Choroid plexus epithelial cell (primary cell): ENCODE measurements around the gene FLYWCH1.

Experiments used
- DNase-seq: peaks from one replicate; pipeline ENCODE4 v3.0.0-alpha.2; 2010; ENCODE audit warnings: low read depth
- H3K4me3 ChIP-seq: 2 replicates; pipeline ENCODE4 v1.5.1; 2011; ENCODE audit warnings: low read depth, mild to moderate bottlenecking, control low read depth, low read length, moderate library complexity
- TF ChIP-seq, protein P1 (sequence below): conservative IDR thresholded peaks from 2 replicates; pipeline ENCODE4 v1.5.1; 2011; ENCODE audit warnings: low read depth, mild to moderate bottlenecking, control low read depth, inconsistent platforms, low read length, moderate library complexity

FLYWCH1 gene

DNA sequence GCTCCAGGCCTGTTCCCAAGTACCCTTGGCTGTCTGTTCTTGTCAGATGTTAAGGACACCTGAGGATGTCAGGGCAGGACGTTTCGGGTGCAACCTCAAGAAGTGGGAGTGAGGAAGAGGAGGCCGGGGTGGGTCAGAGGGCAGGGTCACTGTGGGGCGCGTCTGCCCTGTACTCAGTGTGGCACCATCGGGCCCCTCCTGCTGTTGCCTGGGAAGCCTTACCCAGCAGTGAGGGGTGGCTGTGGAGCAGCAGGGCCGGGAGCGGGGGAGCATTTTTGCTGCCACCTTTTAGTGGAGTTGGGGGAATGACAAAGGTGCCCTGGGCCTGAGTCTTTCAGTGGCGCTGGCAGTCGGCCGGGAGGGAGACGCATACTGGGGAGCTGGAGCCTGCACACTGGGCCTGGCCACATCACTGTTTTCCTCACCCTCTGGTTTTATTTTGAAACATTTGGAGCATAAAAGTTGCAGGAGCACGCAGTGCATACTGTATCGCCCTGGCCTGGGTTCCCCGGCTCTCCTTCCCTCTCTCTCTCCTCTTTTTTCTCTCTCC lies 11.1 kb upstream of the FLYWCH1 start:
- no peak for DNase-seq
- TF ChIP-seq, protein P1, sequence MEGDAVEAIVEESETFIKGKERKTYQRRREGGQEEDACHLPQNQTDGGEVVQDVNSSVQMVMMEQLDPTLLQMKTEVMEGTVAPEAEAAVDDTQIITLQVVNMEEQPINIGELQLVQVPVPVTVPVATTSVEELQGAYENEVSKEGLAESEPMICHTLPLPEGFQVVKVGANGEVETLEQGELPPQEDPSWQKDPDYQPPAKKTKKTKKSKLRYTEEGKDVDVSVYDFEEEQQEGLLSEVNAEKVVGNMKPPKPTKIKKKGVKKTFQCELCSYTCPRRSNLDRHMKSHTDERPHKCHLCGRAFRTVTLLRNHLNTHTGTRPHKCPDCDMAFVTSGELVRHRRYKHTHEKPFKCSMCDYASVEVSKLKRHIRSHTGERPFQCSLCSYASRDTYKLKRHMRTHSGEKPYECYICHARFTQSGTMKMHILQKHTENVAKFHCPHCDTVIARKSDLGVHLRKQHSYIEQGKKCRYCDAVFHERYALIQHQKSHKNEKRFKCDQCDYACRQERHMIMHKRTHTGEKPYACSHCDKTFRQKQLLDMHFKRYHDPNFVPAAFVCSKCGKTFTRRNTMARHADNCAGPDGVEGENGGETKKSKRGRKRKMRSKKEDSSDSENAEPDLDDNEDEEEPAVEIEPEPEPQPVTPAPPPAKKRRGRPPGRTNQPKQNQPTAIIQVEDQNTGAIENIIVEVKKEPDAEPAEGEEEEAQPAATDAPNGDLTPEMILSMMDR = no peak
- no peak overlapping the region for H3K4me3 ChIP-seq

DNA sequence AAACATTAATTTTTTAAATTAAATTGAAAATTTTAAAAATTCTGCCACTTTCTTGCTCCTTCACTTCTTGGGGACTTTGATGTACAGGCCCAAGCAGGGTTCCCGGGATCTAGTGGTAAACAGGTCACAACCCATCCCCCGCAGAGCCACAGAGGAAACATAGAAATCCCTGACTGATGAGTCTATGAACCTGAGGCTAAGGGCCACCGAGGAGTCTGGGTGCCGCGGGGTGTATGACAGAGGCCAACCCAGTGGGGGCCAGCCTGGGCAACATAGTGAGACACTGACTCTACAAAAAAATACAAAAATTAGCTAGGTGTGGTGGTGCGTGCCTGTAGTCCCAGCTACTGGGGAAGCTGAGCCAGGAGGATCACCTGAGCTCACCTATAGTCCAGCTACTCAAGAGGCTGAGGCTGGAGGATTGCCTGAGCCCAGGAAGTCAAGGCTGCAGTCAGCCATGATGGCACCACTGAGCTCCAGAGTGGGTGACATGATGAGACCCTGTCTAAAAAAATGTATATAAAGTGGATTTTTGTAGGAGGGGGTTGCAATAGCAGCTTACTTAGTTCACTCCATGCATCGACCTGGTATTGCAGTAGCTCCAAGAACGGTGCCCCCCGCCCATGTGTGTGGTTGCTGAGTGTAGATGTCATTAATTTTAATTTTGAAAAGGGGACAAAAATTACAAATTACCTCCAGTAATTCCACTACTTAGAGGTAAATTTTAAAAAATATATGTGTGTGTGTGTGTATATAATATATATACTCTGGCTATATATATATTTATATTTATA lies 9.2 kb upstream of the FLYWCH1 start:
- TF ChIP-seq, protein P1 = no peak
- no peak overlapping the region for H3K4me3 ChIP-seq
- no peak for DNase-seq

DNA sequence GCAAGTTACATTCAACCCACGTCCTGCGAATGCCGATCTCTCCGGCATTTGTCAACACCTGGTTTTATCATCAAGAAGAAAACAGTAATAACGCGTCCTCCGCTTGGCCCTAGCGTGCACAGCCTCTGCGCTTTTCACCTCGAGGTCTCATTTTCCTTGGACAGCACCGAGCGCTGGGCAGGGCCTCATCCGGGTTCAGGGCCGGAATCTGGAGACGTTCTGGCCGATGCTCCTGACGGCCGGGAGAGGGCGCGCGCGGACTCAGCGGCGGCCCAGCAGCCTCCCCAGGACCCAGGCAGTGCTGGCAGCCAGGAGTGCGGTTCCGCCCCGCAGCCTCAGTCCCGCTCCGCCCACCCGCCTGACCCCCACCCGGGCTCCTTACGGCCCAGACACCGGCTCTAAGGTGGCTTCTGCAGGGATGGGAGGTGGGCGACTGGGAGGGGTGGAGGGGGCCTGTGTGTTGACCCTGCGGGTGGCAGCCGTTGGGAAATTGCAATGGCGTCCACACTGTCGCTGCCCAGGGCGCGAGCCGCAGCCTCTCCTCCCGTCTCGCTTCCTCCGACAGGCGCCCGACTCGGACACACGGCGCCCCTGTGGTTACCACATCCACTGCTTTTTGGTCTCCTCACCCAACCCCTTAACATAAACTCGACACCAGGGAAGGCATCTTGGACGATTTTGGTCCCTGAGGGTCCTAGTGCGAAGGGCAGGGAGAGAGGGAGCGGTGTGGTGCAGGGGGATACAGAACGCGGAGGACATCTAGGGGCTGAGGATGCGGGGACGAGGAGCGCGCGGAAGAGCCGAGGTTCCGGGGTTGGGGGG lies 7.4 kb upstream of the FLYWCH1 start:
- TF ChIP-seq, protein P1 = peak; percentile 79
- DNase-seq = peak; percentile 90
- H3K4me3 ChIP-seq = peak overlapping the region; percentile 75

DNA sequence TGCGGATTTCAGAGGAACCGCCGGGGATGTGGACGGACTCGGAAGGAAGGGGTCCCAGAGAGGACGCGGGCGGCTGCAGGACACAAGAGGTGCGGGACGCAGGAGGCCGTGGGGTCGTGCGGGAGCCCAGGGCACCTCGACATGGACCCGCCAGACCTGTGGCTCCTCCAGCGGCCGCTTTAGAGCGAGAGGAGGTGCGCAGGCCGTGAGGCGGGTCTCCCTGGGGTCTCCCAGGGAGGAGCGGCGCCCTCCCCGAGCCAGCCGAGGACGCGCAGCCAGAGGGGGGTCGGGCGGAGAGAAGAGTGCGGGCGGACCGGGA lies 6.8 kb upstream of the FLYWCH1 start:
- TF ChIP-seq, protein P1 = no peak
- no peak for DNase-seq

DNA sequence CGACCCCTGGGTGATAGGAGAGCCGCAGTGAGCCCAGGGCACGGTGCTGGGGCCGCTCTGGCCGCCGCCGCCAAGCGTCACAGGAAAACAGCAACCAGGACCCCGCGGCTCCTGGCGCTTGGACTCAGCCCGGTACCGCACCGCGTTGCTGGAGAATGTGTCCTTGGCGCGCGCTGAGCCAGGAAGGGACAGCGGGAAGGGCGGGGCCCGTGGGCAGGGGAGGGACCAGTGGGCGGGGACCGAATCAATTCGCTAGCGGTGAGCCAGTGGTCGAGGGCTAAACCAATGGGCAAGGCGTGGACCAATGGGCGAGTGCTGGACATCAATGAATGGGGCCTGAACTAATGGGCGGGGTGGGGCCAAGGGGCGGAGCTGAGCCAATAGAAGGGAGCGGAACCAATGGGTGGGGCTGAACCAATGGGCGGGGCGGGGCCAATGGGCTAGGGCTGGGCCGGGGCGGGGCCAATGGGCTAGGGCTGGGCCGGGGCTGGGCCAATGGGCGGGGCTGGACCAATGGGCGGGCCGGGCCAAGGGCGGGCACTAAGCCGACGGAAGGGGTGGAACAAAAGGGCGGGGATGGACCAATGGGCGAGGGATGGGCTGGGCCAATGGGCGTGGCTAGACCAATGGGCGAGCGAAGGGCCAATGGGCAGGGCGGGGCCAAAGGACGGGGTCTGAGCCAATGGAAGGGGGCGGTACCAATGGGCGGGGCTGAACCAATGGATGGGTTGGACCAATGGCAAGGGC lies 6.3 kb upstream of the FLYWCH1 start:
- H3K4me3 ChIP-seq = peak overlapping the region; percentile 75
- TF ChIP-seq, protein P1 = no peak
- DNase-seq = peak; percentile 100

More for the DNA sequence above, 6.8 kb upstream of the FLYWCH1 start:
- peak overlapping the region; percentile 75 for H3K4me3 ChIP-seq

DNA sequence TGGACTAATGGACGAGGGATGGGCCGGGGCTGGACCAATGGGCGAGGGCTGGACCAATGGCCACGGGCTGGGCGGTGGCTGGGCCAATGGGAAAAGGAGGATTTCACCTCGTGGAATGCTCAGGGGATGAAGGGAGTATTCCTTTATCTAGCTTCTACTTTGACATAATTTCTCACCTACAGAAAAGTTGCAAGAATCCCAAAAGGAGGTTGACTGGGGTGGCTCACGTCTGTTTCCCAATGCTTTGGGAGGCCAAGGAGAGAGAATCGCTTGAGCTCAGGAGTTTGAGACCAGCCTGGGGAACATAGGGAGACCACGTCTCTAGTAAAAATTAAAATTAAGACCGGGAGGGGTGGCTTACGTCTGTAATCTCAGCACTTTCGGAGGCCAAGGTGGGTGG lies 5.7 kb upstream of the FLYWCH1 start:
- H3K4me3 ChIP-seq = no peak overlapping the region

More for the DNA sequence above, 5.7 kb upstream of the FLYWCH1 start:
- TF ChIP-seq, protein P1 = no peak
- DNase-seq = no peak
